ENCODE measurements around the gene GRIP1.

GRIP1 gene

GRCh38 chr12:66694666-66695613 is 16.1 kb upstream of the GRIP1 start:
- no peak for DNase-seq (ENCODE audit: low read depth in 4 of 4, low spot score in 1 of 4)

- DNase-seq (ENCODE audit: low read depth in 4 of 4, low spot score in 1 of 4), result peak in 1 of 4 experiments; percentile 1
Measured at GRCh38 chr12:66693901-66694513, 15.1 kb upstream of the GRIP1 start.

- no peak for DNase-seq (ENCODE audit: low read depth in 4 of 4, low spot score in 1 of 4)
Measured at GRCh38 chr12:66692986-66693385, 14.1 kb upstream of the GRIP1 start.

GRCh38 chr12:66692170-66692569 is 13.3 kb upstream of the GRIP1 start:
- no peak for DNase-seq (ENCODE audit: low read depth in 4 of 4, low spot score in 1 of 4)

GRCh38 chr12:66688846-66689439 is 10.1 kb upstream of the GRIP1 start:
- DNase-seq (ENCODE audit: low read depth in 4 of 4, low spot score in 1 of 4), result no peak

- DNase-seq (ENCODE audit: low read depth in 4 of 4, low spot score in 1 of 4), result no peak
Measured at GRCh38 chr12:66684222-66684621, 5.3 kb upstream of the GRIP1 start.

GRCh38 chr12:66683822-66684221 is 4.9 kb upstream of the GRIP1 start:
- no peak for DNase-seq (ENCODE audit: low read depth in 4 of 4, low spot score in 1 of 4)

GRCh38 chr12:66683073-66683472 is 4.2 kb upstream of the GRIP1 start:
- DNase-seq (ENCODE audit: low read depth in 4 of 4, low spot score in 1 of 4), result no peak

GRCh38 chr12:66679461-66680084 is 697 bp upstream of the GRIP1 start:
- DNase-seq (ENCODE audit: low read depth in 4 of 4, low spot score in 1 of 4), result no peak

- no peak for DNase-seq (ENCODE audit: low read depth in 4 of 4, low spot score in 1 of 4)
Measured at GRCh38 chr12:66676241-66676640, 2.6 kb downstream of the GRIP1 start.

GRCh38 chr12:66674495-66675122 is 4.3 kb downstream of the GRIP1 start:
- DNase-seq (ENCODE audit: low read depth in 4 of 4, low spot score in 1 of 4), result no peak

GRCh38 chr12:66669541-66669940 is 9.3 kb downstream of the GRIP1 start:
- no peak for DNase-seq (ENCODE audit: low read depth in 4 of 4, low spot score in 1 of 4)

GRCh38 chr12:66668311-66668710 is 10.6 kb downstream of the GRIP1 start:
- DNase-seq (ENCODE audit: low read depth in 4 of 4, low spot score in 1 of 4), result no peak

- DNase-seq (ENCODE audit: low read depth in 4 of 4, low spot score in 1 of 4), result no peak
Measured at GRCh38 chr12:66667906-66668305, 11.0 kb downstream of the GRIP1 start.

- DNase-seq (ENCODE audit: low read depth in 4 of 4, low spot score in 1 of 4), result no peak
Measured at GRCh38 chr12:66666481-66666880, 12.4 kb downstream of the GRIP1 start.

- DNase-seq (ENCODE audit: low read depth in 4 of 4, low spot score in 1 of 4), result no peak
Measured at GRCh38 chr12:66665435-66665985, 13.4 kb downstream of the GRIP1 start.

- DNase-seq (ENCODE audit: low read depth in 4 of 4, low spot score in 1 of 4), result no peak
Measured at GRCh38 chr12:66664076-66664475, 14.8 kb downstream of the GRIP1 start.

GRCh38 chr12:66663611-66664010 is 15.3 kb downstream of the GRIP1 start:
- no peak for DNase-seq (ENCODE audit: low read depth in 4 of 4, low spot score in 1 of 4)

GRCh38 chr12:66662729-66663128 is 16.1 kb downstream of the GRIP1 start:
- DNase-seq (ENCODE audit: low read depth in 4 of 4, low spot score in 1 of 4), result no peak

- DNase-seq (ENCODE audit: low read depth in 4 of 4, low spot score in 1 of 4), result no peak
Measured at GRCh38 chr12:66662179-66662578, 16.7 kb downstream of the GRIP1 start.

GRCh38 chr12:66661357-66661756 is 17.5 kb downstream of the GRIP1 start:
- no peak for DNase-seq (ENCODE audit: low read depth in 4 of 4, low spot score in 1 of 4)
